Hematopoietic multipotent progenitor cell (in vitro differentiated cells): ENCODE results near the gene ZMIZ1. TPM values are rescaled to one million over a fixed set of nuclear protein-coding genes. Genes with fewer than 3 reads are reported as not detected.

ENCODE experiments used
- DNase-seq, 3 donors: peaks; one replicate each; pipeline ENCODE4 v3.0.0-alpha.2; 2011 to 2015; ENCODE audit warnings: low read depth in 2 of 3, low spot score in 2 of 3
- total RNA-seq: library from RNA; depleted of rRNA; stranded (reverse); fragments of >200 nt; gene quantifications from one replicate; pipeline ENCODE4 v1.2.3, GENCODE V29; 2012

Gene ZMIZ1
- total RNA-seq, 1 donor: 114 TPM

DNA sequence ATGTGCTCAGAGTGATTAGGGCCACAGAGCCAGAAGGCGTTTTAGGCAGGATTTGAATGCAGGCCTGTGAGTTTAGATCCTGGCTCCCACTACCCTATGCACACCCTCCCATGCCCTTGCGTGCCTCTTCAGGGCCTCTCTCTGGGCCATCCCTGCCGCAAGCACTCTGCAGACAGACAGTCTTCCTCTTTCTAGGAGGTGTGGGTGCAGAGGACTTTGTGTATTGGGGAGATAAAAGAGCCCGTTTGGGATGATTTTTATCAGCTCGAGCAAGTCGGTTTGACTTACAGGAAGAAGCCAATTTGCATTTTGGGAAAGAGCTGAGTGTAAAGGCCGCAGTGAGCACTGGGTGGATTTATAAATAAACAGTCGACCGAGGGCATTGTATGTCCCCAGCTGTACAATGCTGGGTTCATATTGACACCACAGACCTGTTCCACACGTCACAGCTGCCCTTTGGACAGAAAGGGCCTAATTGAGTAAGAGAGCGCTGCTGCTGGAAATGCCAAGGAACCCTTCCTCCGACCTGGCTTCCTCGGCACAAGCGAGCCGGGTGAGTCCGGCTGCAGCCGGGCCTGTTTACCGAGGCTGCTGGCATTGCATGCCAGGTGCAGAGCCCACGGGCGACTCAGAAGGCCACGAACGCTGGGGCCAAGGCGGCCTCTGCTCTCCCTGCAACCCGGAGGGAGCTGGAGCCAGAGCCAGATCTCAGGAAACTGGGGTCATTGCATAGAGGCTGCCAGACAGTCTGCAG is 25.1 kb downstream of the ZMIZ1 start:
- peak in 2 of 3 donors; percentile 85 to 89 for DNase-seq

- DNase-seq: no peak
Observed at GRCh38 chr10:79094412-79095175, 25.8 kb downstream of the ZMIZ1 start.

GRCh38 chr10:79095316-79095715 is 26.6 kb downstream of the ZMIZ1 start:
- no peak for DNase-seq

- no peak for DNase-seq
Observed at GRCh38 chr10:79096514-79096913, 27.7 kb downstream of the ZMIZ1 start.

DNA sequence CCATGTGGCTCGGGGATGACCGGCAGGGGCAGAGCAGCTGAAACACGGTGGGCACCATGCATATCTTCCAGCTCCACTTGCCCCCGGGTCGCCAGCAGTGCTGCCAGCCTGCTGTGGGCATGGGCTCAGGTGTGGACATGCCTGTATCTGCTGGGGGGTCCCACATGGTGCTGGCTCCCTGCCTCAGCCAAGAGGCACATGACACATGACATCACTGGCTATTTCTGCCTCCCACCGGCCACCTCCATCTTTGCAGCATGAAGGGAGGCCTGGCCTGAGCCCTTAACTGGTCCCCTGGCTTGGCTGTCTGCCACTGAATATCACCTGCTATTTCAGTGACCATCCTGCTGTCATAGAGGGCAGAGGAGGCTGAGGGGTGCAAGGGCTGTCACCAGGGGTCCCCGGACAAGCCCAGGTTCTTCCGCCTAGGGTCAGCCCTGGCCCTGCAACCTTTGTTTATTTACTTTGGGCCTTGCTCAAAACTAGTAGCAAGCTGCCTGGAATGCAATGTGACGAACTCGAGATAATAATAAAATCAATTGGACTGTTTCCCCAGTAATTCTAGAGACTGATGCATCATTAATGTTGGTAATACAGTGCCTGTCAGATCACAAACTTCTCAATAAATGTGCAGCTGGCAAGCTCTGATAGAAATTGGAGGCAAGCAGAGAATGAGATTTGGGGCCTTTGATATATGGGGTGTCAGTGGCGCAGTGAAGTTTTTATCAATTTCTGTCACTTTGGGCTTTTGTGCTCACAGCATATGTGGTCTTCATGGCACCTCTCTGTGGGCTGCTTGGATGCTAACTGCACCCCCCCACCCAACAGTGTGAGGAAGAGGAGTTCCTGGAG is 28.5 kb downstream of the ZMIZ1 start:
- DNase-seq: no peak

GRCh38 chr10:79098061-79098460 is 29.3 kb downstream of the ZMIZ1 start:
- DNase-seq: no peak

DNA sequence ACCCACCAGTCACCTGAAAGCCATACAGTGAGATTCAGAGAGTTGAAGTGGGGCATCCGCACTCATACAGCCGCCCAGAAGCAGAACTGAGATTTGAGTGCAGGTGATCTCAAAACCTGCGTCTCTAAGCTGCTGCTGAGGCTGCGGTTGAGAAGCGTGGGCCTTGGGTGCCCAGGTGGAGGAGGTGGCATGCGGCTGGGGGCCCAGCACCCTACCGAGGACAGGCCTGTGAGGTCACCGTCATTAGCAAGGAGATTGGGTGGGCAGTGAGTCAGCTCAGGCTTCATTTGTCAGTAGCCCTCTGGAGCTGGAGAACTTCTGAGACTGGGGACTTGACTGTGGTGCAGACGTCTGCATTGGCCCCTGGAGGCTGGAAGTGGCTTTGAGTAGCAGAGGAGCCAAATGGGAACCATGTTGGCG is 29.8 kb downstream of the ZMIZ1 start:
- DNase-seq: no peak

DNA sequence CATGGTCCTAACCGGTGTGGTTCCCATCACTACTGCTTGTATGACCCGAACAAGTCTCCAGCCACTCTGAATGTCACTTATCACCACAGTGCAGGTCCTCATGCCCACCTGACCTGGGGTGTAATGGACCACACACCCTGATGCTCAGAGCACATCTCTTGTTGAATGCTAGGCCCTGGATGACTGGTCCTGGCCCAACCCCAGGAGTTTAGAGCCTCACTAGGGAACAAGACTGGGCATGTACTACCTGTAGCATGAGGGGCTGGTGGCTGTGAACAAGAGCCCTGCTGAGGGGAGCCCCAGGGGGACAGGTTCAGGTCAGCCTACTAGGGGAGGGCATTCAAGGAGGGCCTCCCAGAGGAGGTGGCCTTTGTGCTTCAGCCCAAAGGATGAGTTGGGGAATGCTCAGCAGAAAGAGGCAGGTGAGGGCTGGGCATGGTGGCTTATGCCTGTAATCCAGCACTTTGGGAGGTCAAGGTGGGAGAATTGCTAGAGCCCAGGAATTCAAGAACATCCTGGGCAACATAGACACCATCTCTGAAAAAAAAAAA is 31.2 kb downstream of the ZMIZ1 start:
- no peak for DNase-seq

GRCh38 chr10:79100771-79101170 is 32.0 kb downstream of the ZMIZ1 start:
- no peak for DNase-seq

GRCh38 chr10:79101560-79102497 is 33.1 kb downstream of the ZMIZ1 start:
- no peak for DNase-seq

- DNase-seq: no peak
Observed at GRCh38 chr10:79102498-79102874, 33.7 kb downstream of the ZMIZ1 start.

- peak in 2 of 3 donors; percentile 55 to 66 for DNase-seq
Observed at GRCh38 chr10:79103129-79103528, 34.4 kb downstream of the ZMIZ1 start.

- DNase-seq: no peak
Observed at GRCh38 chr10:79103585-79103984, 34.8 kb downstream of the ZMIZ1 start.

DNA sequence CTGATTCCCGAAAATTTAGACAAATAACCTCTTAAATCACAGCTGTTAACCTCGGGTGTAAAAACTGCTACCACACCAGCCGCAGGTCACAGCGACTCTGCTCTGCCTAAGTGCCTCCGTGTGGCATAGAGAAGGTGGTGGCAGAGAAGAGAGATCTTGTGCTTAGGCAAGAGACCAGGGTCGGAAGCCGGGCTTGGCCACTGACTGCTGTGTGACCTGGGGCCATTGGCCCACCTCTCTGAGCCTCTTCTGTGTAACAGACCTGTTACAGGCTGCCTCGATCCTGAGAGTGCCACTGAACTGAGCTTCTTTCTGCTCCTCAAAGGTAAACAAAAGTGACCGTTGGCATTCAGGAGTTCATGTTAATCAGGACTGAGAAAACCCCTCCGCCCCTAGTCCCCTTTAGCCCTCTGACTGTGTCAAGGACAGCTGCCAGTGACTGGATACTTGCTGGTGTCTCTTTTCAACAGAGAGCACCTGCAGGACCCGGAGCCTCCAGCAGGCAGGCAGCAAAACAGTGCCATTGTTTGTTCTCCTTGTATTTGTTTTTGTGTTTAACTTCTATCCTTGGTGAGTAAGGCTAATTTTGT is 36.5 kb downstream of the ZMIZ1 start:
- DNase-seq: no peak

GRCh38 chr10:79105818-79106217 is 37.1 kb downstream of the ZMIZ1 start:
- DNase-seq: no peak

DNA sequence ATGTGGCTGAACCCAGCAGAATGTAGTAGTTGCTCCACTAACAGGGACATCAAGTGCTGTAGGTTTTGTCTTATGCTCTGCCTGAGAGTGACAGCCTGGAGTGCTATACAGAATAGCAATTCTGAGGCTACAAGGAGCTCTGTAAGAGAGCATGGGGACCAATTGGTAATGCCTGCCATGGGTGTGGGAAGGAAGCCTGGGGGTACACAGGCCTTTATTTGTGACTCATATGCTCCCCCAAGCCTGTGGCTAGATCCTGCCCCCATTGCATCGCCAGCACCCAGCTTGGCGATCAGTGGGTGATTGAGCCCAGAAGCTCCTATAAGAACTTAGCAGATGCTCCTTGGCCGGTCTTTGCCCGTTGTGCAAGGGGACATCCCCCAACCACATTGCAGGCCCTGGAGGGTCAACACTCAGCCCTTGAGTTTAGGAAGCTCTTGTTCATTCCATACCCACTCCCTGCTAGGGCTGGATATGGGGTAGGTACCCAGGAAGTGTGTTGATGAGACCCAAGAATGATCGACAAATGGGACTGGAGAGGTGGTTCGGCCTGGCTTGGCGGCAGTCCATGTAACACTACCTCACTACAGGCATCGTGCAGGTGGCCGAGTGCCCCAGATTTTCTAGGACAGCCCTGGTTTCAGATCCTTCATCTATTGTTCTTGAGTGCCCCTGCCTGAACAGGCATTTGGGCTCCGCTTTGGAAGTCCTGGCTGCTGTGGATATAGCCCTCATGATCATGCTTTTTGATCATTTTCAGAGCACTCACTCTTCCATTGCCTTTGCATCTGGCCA is 37.7 kb downstream of the ZMIZ1 start:
- no peak for DNase-seq

DNA sequence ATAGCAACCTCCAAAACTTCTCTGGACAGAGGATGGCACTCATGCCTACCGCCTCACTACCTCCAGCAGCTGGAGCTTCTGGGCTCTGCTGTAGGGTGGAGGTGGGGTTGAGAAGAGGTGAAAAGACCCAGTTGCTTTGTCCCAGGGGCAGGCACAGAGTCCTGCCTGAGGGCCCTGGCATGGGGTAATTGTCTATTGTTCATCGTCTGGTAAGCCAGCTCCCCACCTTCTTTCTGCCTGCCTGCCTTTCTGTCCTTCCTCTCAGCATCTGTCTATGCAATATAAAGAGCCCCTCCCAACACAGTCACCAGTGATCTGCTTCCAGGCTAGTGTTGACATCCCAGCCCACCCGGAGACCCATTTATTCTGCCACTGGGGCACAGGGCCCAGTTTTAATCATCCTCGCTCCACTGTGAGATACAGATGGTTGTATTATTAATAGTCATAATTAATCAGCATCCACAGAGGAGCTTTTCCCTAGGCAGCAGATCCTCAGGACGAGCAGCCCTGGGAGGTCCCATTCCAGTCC is 39.0 kb downstream of the ZMIZ1 start:
- no peak for DNase-seq

DNA sequence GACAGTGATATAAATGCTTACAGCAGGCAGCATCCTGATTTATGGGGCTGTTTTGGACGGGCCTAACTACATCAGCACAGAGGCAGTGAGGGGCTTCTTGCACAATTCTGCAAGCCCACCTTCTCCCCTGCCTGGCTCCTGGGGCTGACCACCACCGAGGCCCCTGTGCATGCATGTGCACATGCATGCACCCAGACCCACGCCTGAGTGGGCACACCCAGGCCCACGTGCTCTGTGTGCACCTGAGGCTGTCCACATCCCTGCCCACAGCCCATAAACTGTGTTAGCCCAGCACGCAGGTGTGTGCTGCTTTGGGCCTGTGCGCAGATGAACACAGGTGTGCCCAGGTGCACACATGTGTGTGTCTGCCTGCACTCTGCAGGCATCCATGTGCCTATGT is 40.0 kb downstream of the ZMIZ1 start:
- no peak for DNase-seq
